PC-3 (cell line): Measurements from ENCODE around the gene ZNF619. TPM values are rescaled to one million over a fixed set of nuclear protein-coding genes. Genes with fewer than 3 reads are reported as not detected.

Experiments used
- ATAC-seq: fragments of 200-7000 bp; cut with Tn5 transposase; 2 replicates; pipeline ENCODE4 v1.9.1; 2020; ENCODE audit warnings: mild to moderate bottlenecking, moderate library complexity
- BruUV-seq: library from RNA; stranded (reverse); fragments of 400-500 nt; replicated peaks from 2 replicates; lab custom pipeline; 2021; lab: Mats Ljungman, UMichigan
- CTCF ChIA-PET: fragments of 300-600 bp; sonication (Branson Sonifier 250); formaldehyde crosslinking; loops from one replicate; lab custom pipeline; 2022; ENCODE audit warnings: antibody characterized with exemption; lab: Charles Lee
- POLR2A ChIA-PET: fragments of 300-600 bp; sonication (Branson Sonifier 250); formaldehyde crosslinking; loops from one replicate; lab custom pipeline; 2022; ENCODE audit warnings: antibody characterized with exemption; ENCODE audit not compliant: unreplicated experiment; lab: Charles Lee
- DNase-seq: peaks from one replicate; pipeline ENCODE4 v3.0.0-alpha.2; 2015
- H2AFZ ChIP-seq: fragments of 300-600 bp; sonication (generic); 2 replicates; pipeline ENCODE4 v1.6.0; 2016; ENCODE audit warnings: antibody characterized with exemption, low read length
- H3F3A ChIP-seq: fragments of 300-600 bp; sonication (generic); one replicate; pipeline ENCODE4 v1.6.0; 2017; ENCODE audit warnings: antibody characterized with exemption, low read length, control low read depth, mild to moderate bottlenecking; ENCODE audit not compliant: unreplicated experiment
- H3K27ac ChIP-seq: fragments of 300-600 bp; sonication (generic); 2 replicates; pipeline ENCODE4 v1.5.1; 2016; ENCODE audit warnings: mild to moderate bottlenecking, low read length
- H3K27me3 ChIP-seq: fragments of 300-600 bp; sonication (generic); 2 replicates; pipeline ENCODE4 v1.6.1; 2016; ENCODE audit warnings: low read length, mixed read lengths
- H3K36me3 ChIP-seq: fragments of 300-600 bp; sonication (generic); 2 replicates; pipeline ENCODE4 v1.6.1; 2016; ENCODE audit warnings: low read depth, mixed run types, low read length, mixed read lengths
- H3K4me1 ChIP-seq: fragments of 300-600 bp; sonication (generic); 2 replicates; pipeline ENCODE4 v1.5.1; 2016; ENCODE audit warnings: low read length; ENCODE audit not compliant: insufficient read depth
- H3K4me2 ChIP-seq: fragments of 300-600 bp; sonication (generic); 2 replicates; pipeline ENCODE4 v1.6.0; 2016; ENCODE audit warnings: low read length
- H3K4me3 ChIP-seq: fragments of 300-600 bp; sonication (generic); 2 replicates; pipeline ENCODE4 v1.5.1; 2016; ENCODE audit warnings: mild to moderate bottlenecking, low read length, mixed read lengths
- H3K79me2 ChIP-seq: fragments of 300-600 bp; sonication (generic); 2 replicates; pipeline ENCODE4 v1.6.1; 2017; ENCODE audit warnings: low read length, mixed read lengths
- H3K9ac ChIP-seq: fragments of 300-600 bp; sonication (generic); 2 replicates; pipeline ENCODE4 v1.6.0; 2016; ENCODE audit warnings: mild to moderate bottlenecking, low read length
- H3K9me2 ChIP-seq: fragments of 300-600 bp; sonication (generic); replicated peaks from 2 replicates; pipeline ENCODE4 v1.6.1; 2016; ENCODE audit warnings: mixed run types, low read length, mixed read lengths
- H3K9me3 ChIP-seq: fragments of 300-600 bp; sonication (generic); 2 replicates; pipeline ENCODE4 v1.6.1; 2016; ENCODE audit warnings: low read length, mixed read lengths
- H4K20me1 ChIP-seq: fragments of 300-600 bp; sonication (generic); 2 replicates; pipeline ENCODE4 v1.6.1; 2016; ENCODE audit warnings: low read length, mixed read lengths
- CTCF ChIP-seq: fragments of 300-600 bp; sonication (generic); conservative IDR thresholded peaks from 2 replicates; pipeline ENCODE4 v1.5.1; 2017; ENCODE audit warnings: antibody characterized with exemption, low read depth, mild to moderate bottlenecking, low read length
- EZH2 ChIP-seq: fragments of 300-600 bp; sonication (generic); IDR thresholded peaks from one replicate; pipeline ENCODE4 v1.6.1; 2017; ENCODE audit warnings: antibody characterized with exemption, mild to moderate bottlenecking, low read length; ENCODE audit not compliant: unreplicated experiment
- EZH2phosphoT487 ChIP-seq: fragments of 300-600 bp; sonication (generic); IDR thresholded peaks from 2 replicates; pipeline ENCODE4 v1.6.1; 2018; ENCODE audit warnings: mild to moderate bottlenecking, antibody characterized with exemption, low read length, borderline replicate concordance
- intact Hi-C: fragments of 100-400 bp; cut with micrococcal nuclease; formaldehyde crosslinking; loops from 2 replicates; pipeline ENCODE4 v1.9.0; 2023
- total RNA-seq: library from RNA; depleted of rRNA; stranded (reverse); fragments of >200 nt; gene quantifications from 2 replicates; pipeline ENCODE4 v1.2.3, GENCODE V29; 2014

The ZNF619 gene
- total RNA-seq, 1 experiment from 2014 or later, result 3.5 TPM

- ATAC-seq (no peak), DNase-seq (no peak)
- Histone ChIP-seq H3K79me2 (peaks cover 26% of the 10 kb centered on the region), H3K27me3 (no peaks in the 10 kb centered on the region), H4K20me1 (peaks cover 15% of the 10 kb centered on the region), H3K9me2 (no peaks in the 10 kb centered on the region), H3K9me3 (no peaks in the 10 kb centered on the region), H3K9ac (peak overlapping the region; percentile 48), H3K4me1 (peaks cover 51% of the 10 kb centered on the region), H3K27ac (no peak overlapping the region), H2AFZ (peak overlapping the region; percentile 83; the same call in 1 of the 2 replicates), H3K4me2 (peak overlapping the region; percentile 92), H3K4me3 (peak overlapping the region; percentile 77), H3K36me3 (peaks cover 15% of the 10 kb centered on the region), H3F3A (peaks cover 7% of the 10 kb centered on the region)
- ChIA-PET POLR2A (no interaction called here), CTCF (interaction anchor here (0.6 kb wide), 1 partner anchor 17 kb away, joined by 3 read pairs; no protein-coding TSS in a partner anchor)
- TF ChIP-seq EZH2phosphoT487 (no peak), EZH2 (no peak), CTCF (no peak)
- no TSS peak for BruUV-seq
- intact Hi-C loops, result loop anchor here (1.0 to 2.0 kb wide), 6 partner anchors 23 to 143 kb away; partner anchors contain the start of genes ZNF619 and ZNF621
Observed at GRCh38 chr3:40453933-40454332, 23.0 kb upstream of the ZNF619 start.

DNA sequence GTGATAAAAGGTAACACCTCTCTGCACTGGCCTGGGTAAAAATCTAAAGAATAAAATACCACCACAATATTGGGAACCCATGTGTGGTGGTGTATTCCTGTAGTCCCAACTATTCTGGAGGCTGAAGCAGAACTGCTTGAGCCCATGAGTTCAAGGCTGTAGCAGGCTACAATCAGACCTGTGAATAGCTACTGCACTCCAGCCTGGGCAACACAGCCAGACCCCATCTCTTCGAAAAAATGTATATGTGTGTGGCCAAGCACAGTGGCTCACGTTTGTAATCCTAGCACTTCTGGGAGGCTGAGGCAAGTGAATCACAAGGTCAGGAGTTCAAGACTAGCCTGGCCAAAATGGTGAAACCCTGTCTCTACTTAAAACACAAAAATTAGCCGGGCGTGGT, 21.6 kb upstream of the ZNF619 start:
- no peaks in the 10 kb centered on the region for H3K9me2 ChIP-seq
- no peak overlapping the region for H3K4me2 ChIP-seq
- DNase-seq, result no peak
- TF ChIP-seq EZH2phosphoT487 (no peak), EZH2 (no peak), CTCF (no peak)
- no peak overlapping the region for H2AFZ ChIP-seq
- H3K36me3 ChIP-seq, result peaks cover 26% of the 10 kb centered on the region
- no peaks in the 10 kb centered on the region for H3K9me3 ChIP-seq
- no TSS peak for BruUV-seq
- no peak overlapping the region for H3K4me3 ChIP-seq
- H3K27me3 ChIP-seq, result no peaks in the 10 kb centered on the region
- ATAC-seq, result no peak
- peaks cover 63% of the 10 kb centered on the region for H3K4me1 ChIP-seq
- no peak overlapping the region for H3K9ac ChIP-seq
- CTCF ChIA-PET, result no interaction called here
- H3F3A ChIP-seq, result peaks cover 15% of the 10 kb centered on the region
- H3K79me2 ChIP-seq, result peaks cover 39% of the 10 kb centered on the region
- intact Hi-C loops, result loop anchor here (5.0 kb wide), 1 partner anchor 1507 kb away; the partner anchor contains the start of gene ULK4
- POLR2A ChIA-PET, result no interaction called here
- peaks cover 28% of the 10 kb centered on the region for H4K20me1 ChIP-seq
- H3K27ac ChIP-seq, result no peak overlapping the region

DNA sequence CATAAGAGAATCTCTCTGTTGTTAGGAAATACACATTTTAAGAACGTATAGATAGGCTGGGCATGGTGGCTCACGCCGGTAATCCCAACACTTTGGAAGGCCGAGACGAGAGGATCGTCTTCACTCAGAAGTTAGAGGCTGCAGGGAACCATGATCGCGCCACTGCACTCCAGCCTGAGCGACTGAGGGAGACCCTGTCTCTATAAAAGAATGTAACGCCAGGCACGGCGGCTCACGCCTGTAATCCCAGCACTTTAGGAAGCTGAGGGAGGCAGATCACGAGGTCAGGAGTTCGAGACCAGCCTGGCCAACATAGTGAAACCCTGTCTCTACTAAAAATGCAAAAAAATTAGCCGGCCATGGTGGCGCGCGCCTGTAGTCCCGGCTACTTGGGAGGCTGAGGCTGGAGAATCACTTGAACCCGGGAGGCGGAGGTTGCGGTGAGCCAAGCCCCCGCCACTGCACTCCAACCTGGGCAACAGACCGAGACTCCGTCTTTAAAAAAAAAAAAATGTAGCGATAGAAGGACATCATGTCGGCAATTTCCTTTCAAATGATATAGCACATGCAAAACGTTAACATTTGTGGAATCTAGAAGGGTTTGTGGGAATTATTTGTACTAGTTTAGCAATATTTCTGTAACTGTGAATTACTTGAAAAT, 20.5 kb upstream of the ZNF619 start:
- H3K79me2 ChIP-seq, result peaks cover 48% of the 10 kb centered on the region
- ATAC-seq (no peak), DNase-seq (no peak)
- peaks cover 37% of the 10 kb centered on the region for H3K36me3 ChIP-seq
- H3K4me3 ChIP-seq, result peak overlapping the region; percentile 82
- H3K27me3 ChIP-seq, result no peaks in the 10 kb centered on the region
- ChIA-PET CTCF (interaction anchor here (0.6 kb wide), 1 partner anchor 68 kb away, joined by 3 read pairs; the partner anchor contains the start of gene ZNF621), POLR2A (interaction anchor here (0.7 kb wide), 1 partner anchor 14 kb away, joined by 4 read pairs; no protein-coding TSS in a partner anchor)
- intact Hi-C loops, result loop anchor here (5.0 kb wide), 1 partner anchor 1506 kb away; the partner anchor contains the start of gene ULK4
- no peak for TF ChIP-seq EZH2phosphoT487
- TF ChIP-seq CTCF, result no peak
- no peak for TF ChIP-seq EZH2
- peaks cover 53% of the 10 kb centered on the region for H3K4me1 ChIP-seq
- H4K20me1 ChIP-seq, result peaks cover 38% of the 10 kb centered on the region
- peak overlapping the region; percentile 99 for H3K9ac ChIP-seq
- BruUV-seq, result TSS peak; percentile 89
- peak overlapping the region; percentile 85 for H2AFZ ChIP-seq
- H3F3A ChIP-seq, result peaks cover 18% of the 10 kb centered on the region
- H3K4me2 ChIP-seq, result peak overlapping the region; percentile 89
- no peaks in the 10 kb centered on the region for H3K9me3 ChIP-seq
- H3K9me2 ChIP-seq, result no peaks in the 10 kb centered on the region
- H3K27ac ChIP-seq, result peak overlapping the region; percentile 64
